ENCODE measurements around the gene PRR23E. TPM values are rescaled to one million over a fixed set of nuclear protein-coding genes. Genes with fewer than 3 reads are reported as not detected.

Gene PRR23E
- total RNA-seq, 1 donor from 2014 or later, result not detected

GRCh38 chr3:127182848-127183714, 9.8 kb upstream of the PRR23E start:
- TF ChIP-seq, protein P1, sequence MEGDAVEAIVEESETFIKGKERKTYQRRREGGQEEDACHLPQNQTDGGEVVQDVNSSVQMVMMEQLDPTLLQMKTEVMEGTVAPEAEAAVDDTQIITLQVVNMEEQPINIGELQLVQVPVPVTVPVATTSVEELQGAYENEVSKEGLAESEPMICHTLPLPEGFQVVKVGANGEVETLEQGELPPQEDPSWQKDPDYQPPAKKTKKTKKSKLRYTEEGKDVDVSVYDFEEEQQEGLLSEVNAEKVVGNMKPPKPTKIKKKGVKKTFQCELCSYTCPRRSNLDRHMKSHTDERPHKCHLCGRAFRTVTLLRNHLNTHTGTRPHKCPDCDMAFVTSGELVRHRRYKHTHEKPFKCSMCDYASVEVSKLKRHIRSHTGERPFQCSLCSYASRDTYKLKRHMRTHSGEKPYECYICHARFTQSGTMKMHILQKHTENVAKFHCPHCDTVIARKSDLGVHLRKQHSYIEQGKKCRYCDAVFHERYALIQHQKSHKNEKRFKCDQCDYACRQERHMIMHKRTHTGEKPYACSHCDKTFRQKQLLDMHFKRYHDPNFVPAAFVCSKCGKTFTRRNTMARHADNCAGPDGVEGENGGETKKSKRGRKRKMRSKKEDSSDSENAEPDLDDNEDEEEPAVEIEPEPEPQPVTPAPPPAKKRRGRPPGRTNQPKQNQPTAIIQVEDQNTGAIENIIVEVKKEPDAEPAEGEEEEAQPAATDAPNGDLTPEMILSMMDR (IDR thresholded peaks at IDR 0.05), result no peak
- H3K4me1 ChIP-seq, result no peaks in the 10 kb centered on the region
- H3K27ac ChIP-seq, result no peak overlapping the region
- H3K4me3 ChIP-seq, result no peak overlapping the region
- no peaks in the 10 kb centered on the region for H3K9me3 ChIP-seq
- intact Hi-C loops (cut with DNase I), result no loop called here
- no peaks in the 10 kb centered on the region for H3K27me3 ChIP-seq
- H3K36me3 ChIP-seq, result no peaks in the 10 kb centered on the region
- no peak for DNase-seq (ENCODE audit: low spot score in 2 of 2)

- H3K27ac ChIP-seq, result no peak overlapping the region
- no peak for DNase-seq (ENCODE audit: low spot score in 2 of 2)
- no peaks in the 10 kb centered on the region for H3K27me3 ChIP-seq
Measured at GRCh38 chr3:127183931-127184869, 8.7 kb upstream of the PRR23E start.

GRCh38 chr3:127184870-127185216, 8.1 kb upstream of the PRR23E start:
- H3K4me1 ChIP-seq, result no peaks in the 10 kb centered on the region
- H3K27me3 ChIP-seq, result no peaks in the 10 kb centered on the region
- no peak overlapping the region for H3K27ac ChIP-seq
- no peaks in the 10 kb centered on the region for H3K36me3 ChIP-seq
- no peak overlapping the region for H3K4me3 ChIP-seq
- intact Hi-C loops (cut with DNase I), result no loop called here
- TF ChIP-seq, protein P1 (IDR thresholded peaks at IDR 0.05), result no peak
- H3K9me3 ChIP-seq, result peaks cover 0 to 3% of the 10 kb centered on the region in 2 donors
- DNase-seq (ENCODE audit: low spot score in 2 of 2), result no peak

More at GRCh38 chr3:127183931-127184869, 8.7 kb upstream of the PRR23E start:
- Histone ChIP-seq H3K36me3 (no peaks in the 10 kb centered on the region), H3K9me3 (peaks cover 0 to 3% of the 10 kb centered on the region in 2 donors), H3K4me3 (no peak overlapping the region), H3K4me1 (no peaks in the 10 kb centered on the region)
- TF ChIP-seq, protein P1 (IDR thresholded peaks at IDR 0.05), result no peak
- intact Hi-C loops (cut with DNase I), result no loop called here

- intact Hi-C loops (cut with DNase I), result no loop called here
Measured at GRCh38 chr3:127185268-127185667, 7.7 kb upstream of the PRR23E start.

DNA sequence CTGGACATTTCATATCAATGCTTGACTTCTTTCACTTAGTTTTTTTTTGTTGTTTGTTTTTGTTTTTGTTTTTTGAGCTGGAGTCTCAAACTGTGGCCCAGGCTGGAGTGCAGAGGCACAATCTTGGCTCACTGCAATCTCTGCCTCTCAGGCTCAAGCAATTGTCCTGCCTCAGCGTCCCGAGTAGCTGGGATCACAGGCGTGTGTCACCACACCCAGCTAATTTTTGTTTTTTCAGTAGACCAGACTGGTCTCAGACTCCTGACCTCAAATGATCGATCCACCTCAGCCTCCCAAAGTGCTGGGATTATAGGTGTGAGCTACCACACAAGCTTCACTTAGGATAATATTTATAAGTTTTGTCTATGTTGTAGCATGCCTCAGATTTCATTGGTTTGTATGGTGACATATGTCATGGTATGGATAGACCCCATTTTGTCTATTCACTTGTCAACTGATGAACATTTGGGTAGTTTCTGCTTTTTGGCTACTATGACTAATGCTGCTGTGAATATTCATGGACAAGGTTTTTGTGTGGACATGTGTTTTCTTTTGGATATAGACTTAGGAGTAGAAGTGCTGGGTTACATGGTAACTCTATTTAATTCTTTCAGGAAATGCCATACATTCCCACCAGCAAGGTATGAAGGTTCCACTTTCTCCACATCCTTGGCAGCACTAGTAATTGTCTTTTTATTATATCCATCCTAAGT, 6.8 kb upstream of the PRR23E start:
- intact Hi-C loops (cut with DNase I), result no loop called here
- Histone ChIP-seq H3K4me1 (no peaks in the 10 kb centered on the region), H3K36me3 (no peaks in the 10 kb centered on the region), H3K9me3 (peaks cover 0 to 10% of the 10 kb centered on the region in 2 donors), H3K27me3 (no peaks in the 10 kb centered on the region), H3K27ac (no peak overlapping the region), H3K4me3 (no peak overlapping the region)
- no peak for DNase-seq (ENCODE audit: low spot score in 2 of 2)
- TF ChIP-seq, protein P1 (IDR thresholded peaks at IDR 0.05), result no peak

More at GRCh38 chr3:127185268-127185667, 7.7 kb upstream of the PRR23E start:
- DNase-seq (ENCODE audit: low spot score in 2 of 2), result no peak
- peaks cover 0 to 3% of the 10 kb centered on the region in 2 donors for H3K9me3 ChIP-seq
- H3K4me3 ChIP-seq, result no peak overlapping the region
- TF ChIP-seq, protein P1 (IDR thresholded peaks at IDR 0.05), result no peak
- H3K27ac ChIP-seq, result no peak overlapping the region
- no peaks in the 10 kb centered on the region for H3K27me3 ChIP-seq
- no peaks in the 10 kb centered on the region for H3K36me3 ChIP-seq
- no peaks in the 10 kb centered on the region for H3K4me1 ChIP-seq
